ENCODE measurements around the gene SGMS1.

Gene SGMS1

DNA sequence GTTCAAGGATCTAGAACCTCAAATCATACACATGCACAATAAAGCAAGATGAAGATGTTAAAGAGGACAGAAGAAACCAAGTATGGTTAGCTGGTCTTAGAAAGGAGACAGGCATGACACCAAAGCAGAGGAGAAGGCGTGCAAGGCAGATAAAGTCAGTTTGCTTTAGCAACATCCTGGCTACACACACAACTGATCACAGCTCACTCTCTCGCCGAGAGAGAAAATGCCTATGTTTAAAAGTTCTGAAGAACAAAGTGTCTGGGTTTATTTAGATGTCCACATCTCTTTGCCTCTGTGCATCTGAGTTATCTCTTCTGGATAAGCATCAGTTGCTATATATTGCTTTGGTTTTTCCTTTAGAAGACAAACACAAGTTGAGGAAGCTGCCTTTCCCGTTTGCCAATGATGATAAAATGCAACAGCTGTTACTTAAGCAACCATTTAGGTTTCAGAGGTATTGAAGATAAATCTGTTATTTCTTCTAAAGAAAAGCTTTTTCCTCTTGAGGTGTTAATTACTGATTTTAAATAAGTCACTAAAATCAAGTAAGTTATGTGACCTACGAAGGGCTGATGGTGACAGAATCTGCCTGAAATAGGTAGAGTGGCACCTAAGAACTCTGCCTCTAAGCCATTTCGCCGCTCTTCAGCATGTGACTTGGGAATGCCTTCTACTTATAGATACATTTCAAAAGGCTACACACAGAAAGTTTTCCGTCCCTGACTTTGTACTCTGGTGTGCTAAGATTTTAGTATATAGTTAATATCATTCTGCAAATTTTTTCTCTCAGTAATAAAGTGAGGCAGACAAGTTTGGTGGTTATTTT is 226.2 kb downstream of the SGMS1 start:
- no peaks in the 10 kb centered on the region for H3K36me3 ChIP-seq
- H3K9me3 ChIP-seq = no peaks in the 10 kb centered on the region
- no peak overlapping the region for H3K4me3 ChIP-seq
- no peak overlapping the region for H3K27ac ChIP-seq
- no peaks in the 10 kb centered on the region for H3K27me3 ChIP-seq
- TF ChIP-seq, protein P1, sequence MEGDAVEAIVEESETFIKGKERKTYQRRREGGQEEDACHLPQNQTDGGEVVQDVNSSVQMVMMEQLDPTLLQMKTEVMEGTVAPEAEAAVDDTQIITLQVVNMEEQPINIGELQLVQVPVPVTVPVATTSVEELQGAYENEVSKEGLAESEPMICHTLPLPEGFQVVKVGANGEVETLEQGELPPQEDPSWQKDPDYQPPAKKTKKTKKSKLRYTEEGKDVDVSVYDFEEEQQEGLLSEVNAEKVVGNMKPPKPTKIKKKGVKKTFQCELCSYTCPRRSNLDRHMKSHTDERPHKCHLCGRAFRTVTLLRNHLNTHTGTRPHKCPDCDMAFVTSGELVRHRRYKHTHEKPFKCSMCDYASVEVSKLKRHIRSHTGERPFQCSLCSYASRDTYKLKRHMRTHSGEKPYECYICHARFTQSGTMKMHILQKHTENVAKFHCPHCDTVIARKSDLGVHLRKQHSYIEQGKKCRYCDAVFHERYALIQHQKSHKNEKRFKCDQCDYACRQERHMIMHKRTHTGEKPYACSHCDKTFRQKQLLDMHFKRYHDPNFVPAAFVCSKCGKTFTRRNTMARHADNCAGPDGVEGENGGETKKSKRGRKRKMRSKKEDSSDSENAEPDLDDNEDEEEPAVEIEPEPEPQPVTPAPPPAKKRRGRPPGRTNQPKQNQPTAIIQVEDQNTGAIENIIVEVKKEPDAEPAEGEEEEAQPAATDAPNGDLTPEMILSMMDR (IDR thresholded peaks at IDR 0.05) = no peak
- peaks cover 0 to 55% (median 7%) of the 10 kb centered on the region in 4 donors for H3K4me1 ChIP-seq
- intact Hi-C loops (cut with DNase I; ENCODE audit: low total_unique reads) = no loop called here
- DNase-seq = no peak

GRCh38 chr10:50396491-50397311 is 227.1 kb downstream of the SGMS1 start:
- TF ChIP-seq, protein P1 (IDR thresholded peaks at IDR 0.05) = no peak
- H3K4me1 ChIP-seq = peaks cover 0 to 55% (median 7%) of the 10 kb centered on the region in 4 donors
- intact Hi-C loops (cut with DNase I; ENCODE audit: low total_unique reads) = no loop called here
- H3K27me3 ChIP-seq = no peaks in the 10 kb centered on the region
- no peak overlapping the region for H3K27ac ChIP-seq
- no peak overlapping the region for H3K4me3 ChIP-seq
- no peaks in the 10 kb centered on the region for H3K9me3 ChIP-seq
- DNase-seq = no peak
- no peaks in the 10 kb centered on the region for H3K36me3 ChIP-seq

- TF ChIP-seq, protein P1 (IDR thresholded peaks at IDR 0.05) = no peak
- Histone ChIP-seq H3K36me3 (no peaks in the 10 kb centered on the region), H3K27me3 (no peaks in the 10 kb centered on the region), H3K4me1 (peaks cover 0 to 55% (median 7%) of the 10 kb centered on the region in 4 donors), H3K4me3 (no peak overlapping the region), H3K9me3 (no peaks in the 10 kb centered on the region), H3K27ac (no peak overlapping the region)
- no peak for DNase-seq
- intact Hi-C loops (cut with DNase I; ENCODE audit: low total_unique reads) = no loop called here
These were observed 227.9 kb downstream of the SGMS1 start for GRCh38 chr10:50395851-50396250.

GRCh38 chr10:50395271-50395670 is 228.5 kb downstream of the SGMS1 start:
- Histone ChIP-seq H3K4me3 (no peak overlapping the region), H3K36me3 (no peaks in the 10 kb centered on the region), H3K27ac (no peak overlapping the region), H3K9me3 (no peaks in the 10 kb centered on the region), H3K4me1 (peaks cover 0 to 55% (median 7%) of the 10 kb centered on the region in 4 donors), H3K27me3 (no peaks in the 10 kb centered on the region)
- TF ChIP-seq, protein P1 (IDR thresholded peaks at IDR 0.05) = no peak
- intact Hi-C loops (cut with DNase I; ENCODE audit: low total_unique reads) = no loop called here
- peak in 1 of 2 donors; percentile 54 for DNase-seq

- no peak overlapping the region for H3K4me3 ChIP-seq
- no peaks in the 10 kb centered on the region for H3K9me3 ChIP-seq
- no peak for DNase-seq
- TF ChIP-seq, protein P1 (IDR thresholded peaks at IDR 0.05) = no peak
- intact Hi-C loops (cut with DNase I; ENCODE audit: low total_unique reads) = no loop called here
- no peak overlapping the region for H3K27ac ChIP-seq
- peaks cover 0 to 55% (median 7%) of the 10 kb centered on the region in 4 donors for H3K4me1 ChIP-seq
- no peaks in the 10 kb centered on the region for H3K27me3 ChIP-seq
- no peaks in the 10 kb centered on the region for H3K36me3 ChIP-seq
These were observed 228.9 kb downstream of the SGMS1 start for GRCh38 chr10:50394832-50395231.
